OCI-M1 (cell line): ENCODE data around the gene BUD13.
A peak's percentile ranks its signal among the peaks of the same experiment; 100 is the strongest.

Experiments
- DNase-seq: peaks from one replicate; lab custom pipeline; 2025; lab: John Stamatoyannopoulos, UW

The BUD13 gene

DNA sequence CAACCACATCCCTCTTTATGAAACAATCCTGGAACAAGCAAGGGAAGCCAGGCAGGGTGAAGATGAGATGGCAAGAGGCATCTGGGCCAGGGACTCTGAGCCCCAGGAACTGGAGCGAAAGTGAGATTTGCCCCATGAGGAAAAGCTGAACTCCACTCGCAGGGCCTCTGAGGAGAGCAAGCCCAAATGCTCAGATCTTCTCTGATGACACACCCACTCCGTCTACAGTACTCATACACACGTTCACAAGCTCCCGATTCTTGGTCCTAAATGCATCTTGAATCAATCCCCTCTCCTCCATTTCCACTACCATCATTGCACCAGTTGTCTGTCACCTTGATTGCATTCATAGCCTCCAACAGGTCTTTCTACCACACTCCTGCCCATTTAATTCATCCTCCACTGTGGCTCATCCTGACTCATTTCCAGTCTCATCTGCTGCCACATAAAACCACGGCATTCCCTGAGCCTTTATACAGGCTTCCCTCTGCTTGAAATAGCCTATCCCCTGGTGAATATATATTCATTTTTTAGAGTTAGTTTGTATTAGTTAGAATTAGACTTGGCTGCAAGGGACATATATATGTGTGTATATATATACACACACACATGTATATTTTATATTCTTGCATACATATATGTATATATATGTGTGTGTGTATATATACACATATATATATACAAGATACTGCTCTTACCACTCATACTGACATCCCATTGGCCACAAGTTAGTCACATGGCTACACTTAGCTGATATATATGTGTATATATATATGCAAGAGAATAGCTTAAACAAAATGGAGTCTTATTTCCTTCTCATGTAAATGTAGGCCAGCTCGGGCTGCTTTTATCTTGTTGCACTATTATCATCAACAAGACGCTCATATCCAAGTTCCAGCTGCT lies 20.3 kb upstream of the BUD13 start:
- DNase-seq = no peak

DNA sequence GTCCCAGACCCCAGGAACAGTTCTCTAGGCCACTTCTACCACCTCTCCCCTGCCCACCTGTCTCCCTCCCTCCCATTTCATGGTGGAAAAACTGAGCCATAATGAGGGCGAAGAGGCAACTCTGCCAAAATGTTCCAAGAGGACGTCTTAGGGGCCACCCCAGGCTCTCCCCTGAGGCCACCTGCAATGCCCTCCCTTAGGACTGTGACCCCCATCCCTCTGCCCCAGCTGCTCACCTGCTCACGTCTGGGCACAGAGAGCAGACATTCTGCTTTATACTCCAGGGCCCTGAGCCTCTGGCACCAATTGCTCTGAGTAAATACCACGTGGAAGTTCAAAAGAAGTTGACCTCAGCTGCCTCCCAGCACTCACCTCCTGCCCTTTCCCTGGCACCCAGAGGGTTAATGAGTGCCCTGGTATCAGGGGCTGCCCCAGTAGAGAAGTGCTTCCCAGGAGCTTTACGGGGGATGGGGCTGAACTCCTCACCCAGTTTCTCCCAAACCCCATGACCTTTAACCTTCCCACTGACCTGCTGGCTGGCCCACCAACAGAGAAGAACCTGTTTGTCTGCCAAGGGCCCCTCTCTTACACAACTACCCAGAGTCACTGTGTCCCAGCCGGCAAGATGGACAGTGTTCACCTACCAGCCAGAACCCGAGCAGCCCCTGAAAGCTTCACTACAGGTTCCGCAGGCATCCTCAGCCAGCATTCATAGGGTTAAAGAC lies 19.5 kb upstream of the BUD13 start:
- DNase-seq = no peak

DNA sequence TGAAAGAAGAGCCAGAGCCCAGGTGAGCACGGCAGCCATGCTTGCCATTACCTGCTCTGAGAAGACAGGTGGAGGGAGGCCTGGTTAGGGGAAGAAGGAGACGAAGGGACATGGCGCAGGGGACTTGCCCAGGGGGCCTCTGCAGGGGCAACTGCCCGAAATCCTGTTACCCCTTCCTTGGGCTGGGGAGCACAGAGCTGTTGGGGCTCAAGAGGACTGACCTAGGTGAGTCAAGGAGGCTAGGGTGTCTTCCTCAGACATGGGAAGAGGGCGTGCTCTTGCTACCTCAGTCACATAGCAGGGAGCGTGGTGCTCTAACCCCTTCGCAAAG lies 19.0 kb upstream of the BUD13 start, which contains the start of gene APOA5:
APOA5 (minus strand) TSS at position 67 of the 331 bp plus-strand sequence; CDS start at position 48, 19 bp downstream.
- DNase-seq = no peak

DNA sequence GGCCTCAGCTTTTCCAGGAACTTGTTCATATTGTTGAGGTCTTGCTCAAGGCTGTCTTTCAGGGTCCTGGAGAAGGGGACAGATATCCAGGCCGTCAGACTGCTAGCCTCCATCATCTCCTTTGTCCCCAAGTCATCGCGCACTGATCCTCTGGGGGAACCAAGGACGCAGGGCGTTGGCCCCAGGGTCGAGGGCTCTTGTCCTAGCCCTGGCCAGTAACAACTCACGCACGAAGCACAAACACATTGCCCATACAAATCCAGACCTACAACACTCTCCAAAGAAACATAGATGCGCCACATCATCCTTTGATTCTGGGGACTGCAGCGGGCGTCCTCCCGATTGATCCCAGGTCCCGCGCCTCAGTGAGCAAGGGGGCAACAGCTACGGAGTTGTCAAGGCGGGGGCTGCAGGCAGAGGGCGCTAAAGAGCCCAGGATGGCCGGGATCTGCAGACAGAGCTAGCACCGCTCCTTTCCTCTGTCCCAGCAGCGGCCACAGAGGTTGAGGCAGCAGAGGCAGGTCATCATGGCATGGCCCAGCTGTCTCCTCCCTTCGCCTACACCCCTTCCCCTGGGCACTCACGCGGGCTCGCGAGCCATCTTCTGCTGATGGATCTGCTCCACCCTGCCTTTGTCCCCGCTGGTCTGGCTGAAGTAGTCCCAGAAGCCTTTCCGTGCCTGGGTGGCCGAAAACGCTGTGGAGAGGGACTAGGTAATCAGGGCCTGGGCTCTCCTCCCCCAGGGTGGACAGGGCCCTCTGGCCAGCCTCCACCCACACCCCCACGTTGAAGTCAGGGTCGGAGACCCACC lies 18.4 kb upstream of the BUD13 start:
- peak; percentile 91 for DNase-seq

DNA sequence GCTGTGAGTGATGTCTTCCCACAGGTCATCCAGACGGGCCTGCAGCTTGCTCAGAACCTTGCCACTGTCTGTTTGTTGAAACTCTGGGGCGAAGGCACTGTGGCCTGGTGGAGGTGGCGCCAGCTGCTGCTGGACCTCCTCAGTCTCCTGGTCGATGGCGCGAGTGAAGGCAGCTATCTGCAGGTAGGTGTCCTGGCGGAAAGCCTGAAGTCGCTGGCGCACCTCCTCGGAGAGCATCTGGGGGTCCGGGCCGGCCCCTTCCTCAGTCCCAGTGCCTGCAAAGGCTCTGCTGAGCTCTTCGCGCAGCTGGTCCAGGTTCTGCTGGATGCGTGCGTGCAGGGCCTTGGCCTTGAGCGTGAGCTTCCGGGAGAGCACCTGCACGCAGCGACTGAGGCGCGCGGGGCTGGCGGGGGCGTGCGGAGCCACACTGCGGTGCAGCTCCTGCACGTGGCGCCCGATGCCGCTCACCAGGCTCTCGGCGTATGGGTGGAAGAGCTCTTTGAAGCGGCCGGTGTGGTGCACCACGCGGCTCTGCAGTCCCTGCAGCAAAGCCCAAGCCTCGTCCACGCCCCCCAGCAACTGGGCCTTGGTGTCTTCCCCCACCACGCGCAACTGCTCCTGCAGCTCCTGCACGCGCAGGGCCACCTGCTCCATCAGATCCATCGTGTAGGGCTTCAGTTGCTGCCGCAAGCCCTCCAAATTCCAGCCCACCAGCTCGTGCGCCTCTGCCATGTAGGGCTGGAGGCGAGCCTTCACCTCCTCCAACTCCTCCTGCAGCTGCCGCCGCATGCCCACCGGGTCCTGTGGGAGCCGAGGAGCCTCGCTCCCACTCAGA lies 17.6 kb upstream of the BUD13 start:
- DNase-seq = no peak

DNA sequence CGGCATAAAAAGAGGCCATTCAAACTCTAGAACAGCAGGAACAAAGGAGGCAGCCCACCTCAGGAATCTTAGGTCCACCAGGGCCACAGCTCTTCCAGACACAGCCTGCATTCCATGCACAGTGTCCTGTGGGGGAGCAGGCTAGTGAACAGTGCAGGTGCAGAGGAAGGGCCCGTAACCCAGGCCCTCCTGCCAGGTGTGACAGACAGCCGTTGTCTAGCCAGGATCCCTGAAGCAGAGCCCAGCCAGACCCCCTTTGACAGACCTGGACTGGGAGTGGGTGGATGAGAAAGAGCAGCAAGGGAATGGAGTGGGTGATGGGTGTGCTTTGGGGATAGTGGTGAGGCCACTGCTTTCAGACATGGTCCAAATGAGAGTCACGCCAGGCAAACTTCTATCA lies 16.2 kb upstream of the BUD13 start:
- no peak for DNase-seq

DNA sequence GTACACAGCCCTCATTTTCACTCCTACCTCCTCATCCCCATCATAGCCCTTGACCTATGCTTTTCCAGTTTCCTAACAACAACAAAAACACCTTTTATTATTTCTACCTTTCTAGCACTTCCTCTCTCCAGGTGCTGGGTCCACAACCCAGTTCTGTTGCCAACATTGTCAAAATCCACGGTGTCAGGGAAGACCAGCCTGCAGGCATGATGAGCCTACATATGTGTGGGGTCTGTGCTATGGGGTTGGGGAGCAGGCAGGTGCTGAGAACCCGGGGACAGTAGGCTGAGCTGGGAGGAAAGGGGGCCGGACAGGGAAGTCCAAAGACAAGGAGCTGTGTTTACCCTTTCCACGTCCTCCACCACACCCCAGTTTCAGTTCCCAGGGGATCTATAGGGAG lies 15.7 kb upstream of the BUD13 start:
- DNase-seq = no peak

DNA sequence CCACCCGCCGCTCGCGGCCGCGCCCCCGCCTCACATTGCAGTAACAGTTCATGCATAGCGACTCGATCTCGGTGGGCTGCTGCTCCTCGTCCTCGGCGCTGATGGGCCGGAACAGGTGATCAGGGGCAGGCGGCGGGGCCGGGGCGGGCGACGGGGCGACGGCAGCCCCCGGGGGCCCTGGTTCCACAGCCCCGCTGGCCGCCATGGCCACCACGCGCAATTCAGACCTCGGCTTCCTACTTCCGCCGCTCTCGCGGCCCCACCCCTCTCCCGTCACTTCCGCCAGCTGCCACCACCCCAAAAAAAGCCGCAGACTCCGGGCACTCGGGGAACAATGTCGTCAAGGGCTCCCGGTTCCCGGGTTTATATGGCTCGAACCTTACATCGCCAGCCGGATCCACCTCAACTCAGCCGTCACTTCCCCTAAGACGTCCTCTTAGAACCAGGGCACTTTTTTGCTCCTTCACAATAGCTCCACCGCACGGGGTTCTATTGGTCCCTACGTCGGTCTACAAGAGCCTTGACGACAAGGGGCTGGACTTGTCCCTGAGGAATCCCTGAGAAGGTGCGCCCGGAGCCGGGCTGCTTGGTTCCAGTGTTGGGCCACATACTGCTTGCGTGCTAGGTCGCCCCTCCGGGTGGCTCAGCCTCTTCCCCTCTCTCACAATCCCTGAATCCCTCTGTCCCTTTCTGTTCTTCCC lies 15.1 kb upstream of the BUD13 start, which contains the start of gene ZPR1:
ZPR1 (minus strand) TSS at position 238 of the 701 bp plus-strand sequence; CDS start at position 205, 33 bp downstream.
- peak; percentile 83 for DNase-seq

DNA sequence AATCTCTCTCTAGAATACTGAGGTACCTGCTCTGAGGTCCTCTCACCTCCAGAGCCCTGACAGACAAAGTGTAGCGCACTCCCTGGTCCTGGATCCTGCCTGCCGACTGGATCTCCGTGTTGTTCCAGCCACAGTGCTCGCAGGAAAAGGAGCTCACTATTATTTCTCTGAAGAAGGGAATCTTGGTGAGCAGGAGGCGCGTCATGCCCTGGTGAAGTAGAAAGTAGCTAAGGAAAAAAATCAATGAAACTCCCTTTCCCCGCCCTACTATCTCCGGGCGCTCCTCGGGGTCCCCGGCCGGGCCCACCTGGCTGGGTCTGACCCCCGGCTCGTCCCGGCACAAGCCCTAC lies 14.6 kb upstream of the BUD13 start:
- no peak for DNase-seq

DNA sequence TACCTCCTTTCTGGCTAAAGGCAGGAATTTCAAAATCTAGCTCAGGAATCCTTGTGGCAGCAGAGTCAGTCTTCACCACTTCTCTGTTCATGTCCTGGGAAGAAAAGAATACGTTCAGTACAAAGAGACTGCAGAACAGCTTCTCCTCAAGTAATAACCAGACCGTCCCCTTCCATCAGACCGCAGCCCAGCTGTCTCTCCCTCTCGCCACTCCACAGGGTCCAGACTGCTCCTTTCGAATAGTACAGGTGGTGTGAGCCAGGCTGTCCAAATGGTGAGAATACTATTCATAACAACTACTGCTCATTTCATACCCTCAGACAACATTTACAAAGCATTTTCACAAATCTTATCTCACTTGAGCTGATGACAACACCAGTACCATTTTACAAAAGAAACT lies 14.2 kb upstream of the BUD13 start:
- no peak for DNase-seq

DNA sequence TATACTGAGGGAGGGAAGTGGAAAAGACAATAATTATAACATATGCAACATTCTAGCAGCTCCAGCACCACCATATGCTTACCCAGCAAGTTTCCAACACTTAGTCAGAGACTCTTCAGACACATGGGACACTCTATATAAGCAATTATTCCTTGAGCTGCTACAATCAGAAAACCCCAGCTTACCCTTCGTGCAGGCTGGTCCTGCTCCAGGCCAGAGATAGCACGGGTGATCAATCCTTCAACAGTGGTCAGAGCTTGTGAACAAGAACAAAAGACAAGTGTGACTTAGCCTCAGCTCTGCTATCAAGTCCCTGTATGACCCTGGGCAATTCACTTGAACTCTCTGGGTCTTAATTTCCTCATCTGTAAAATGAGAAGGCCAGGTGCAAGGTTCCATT lies 13.5 kb upstream of the BUD13 start:
- no peak for DNase-seq

DNA sequence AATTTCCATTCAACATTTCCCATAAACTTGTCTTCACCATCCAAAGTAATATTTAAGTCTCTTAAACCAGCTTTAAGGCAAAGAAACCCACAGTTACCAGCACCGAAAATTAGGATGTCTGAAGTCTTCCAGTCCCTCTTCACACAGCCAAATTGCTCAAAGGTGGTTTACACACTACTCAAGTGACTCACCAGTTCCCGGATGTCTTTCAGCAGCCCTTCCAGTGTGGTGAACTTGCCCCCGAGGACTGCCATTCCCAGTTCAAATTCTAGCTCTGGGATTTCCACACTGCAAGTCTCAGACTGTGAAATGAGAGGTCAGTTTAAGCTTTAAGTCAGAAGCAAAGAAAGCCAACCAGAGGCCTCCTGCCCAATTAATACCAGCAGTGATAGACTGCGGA lies 9.9 kb upstream of the BUD13 start:
- DNase-seq = no peak

DNA sequence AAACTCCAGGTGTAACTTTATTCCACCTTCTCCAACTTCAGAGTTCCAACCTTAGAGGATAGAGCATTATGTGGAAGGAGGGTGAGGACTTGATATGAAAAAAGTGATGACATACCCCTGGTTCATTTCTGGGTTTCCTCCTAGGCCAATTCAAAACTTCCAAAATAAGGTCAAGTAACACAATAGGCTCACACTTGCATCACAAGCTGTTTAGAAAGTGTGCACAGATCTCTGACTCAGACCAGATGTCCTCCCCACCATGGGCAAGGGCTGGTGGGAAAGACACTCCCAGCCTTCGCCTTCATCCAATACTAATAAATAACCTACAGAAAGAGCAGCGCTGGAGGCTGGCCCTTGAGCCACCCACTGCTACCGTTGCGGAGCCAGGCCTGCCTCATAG lies 5.8 kb upstream of the BUD13 start:
- no peak for DNase-seq

DNA sequence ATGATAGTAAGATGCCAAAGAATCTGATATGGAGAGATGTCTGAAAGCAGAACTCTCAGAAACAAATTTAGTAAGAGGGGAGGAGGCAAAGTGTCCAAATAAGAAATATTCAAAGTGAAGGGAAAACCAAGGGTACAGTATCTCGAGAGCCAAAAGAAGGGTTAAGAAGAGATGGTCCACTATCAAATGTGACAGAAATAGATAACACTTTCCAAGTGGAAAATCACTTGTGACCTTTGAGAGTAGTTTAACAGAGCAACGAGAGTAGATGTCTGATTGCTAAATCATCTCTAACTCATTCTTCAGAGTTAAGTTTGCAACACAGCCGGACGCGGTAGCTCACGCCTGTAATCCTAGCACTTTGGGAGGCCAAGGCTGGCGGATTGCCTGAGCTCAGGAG lies 4.3 kb upstream of the BUD13 start:
- DNase-seq = peak; percentile 85

DNA sequence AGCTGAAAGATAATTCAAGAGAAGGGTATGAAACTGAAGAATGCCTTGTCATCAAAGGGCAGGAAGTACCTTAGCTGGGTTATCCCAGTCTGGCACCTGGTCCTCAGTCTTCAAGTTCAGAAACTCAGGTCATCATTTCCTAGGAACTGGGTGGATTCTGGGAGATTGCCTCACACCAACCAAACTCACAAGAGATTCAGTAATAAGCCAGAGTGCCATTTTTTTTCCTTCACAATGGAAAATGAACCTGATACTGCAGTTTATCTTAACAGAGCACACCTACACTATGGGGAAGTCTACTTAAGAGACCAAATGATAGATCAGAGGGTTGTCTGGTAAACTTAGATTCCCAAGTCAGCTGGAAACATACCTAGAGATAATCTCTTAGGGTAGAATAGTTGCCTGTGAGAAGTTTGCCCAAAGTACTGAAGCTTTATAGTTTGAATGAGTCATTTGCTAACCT lies 3.8 kb upstream of the BUD13 start:
- DNase-seq = peak; percentile 81

DNA sequence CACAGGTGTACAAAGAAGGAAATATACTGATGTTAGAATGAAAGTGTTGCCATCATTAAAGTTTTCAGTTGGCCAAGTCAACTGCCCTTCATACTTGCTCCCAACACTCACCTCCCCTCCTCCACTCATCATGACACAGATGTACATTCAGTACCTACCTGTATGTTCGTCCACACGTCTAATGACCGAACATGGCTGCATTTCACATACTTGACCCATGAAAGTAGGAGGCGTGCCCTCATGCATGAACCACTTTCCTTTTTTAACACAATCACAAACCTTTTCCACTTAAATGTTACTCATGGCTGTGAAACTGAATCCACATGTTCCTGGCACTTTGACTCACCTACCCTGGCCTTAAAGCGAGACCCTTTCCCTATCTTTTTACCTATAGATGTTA lies 3.2 kb upstream of the BUD13 start:
- no peak for DNase-seq

DNA sequence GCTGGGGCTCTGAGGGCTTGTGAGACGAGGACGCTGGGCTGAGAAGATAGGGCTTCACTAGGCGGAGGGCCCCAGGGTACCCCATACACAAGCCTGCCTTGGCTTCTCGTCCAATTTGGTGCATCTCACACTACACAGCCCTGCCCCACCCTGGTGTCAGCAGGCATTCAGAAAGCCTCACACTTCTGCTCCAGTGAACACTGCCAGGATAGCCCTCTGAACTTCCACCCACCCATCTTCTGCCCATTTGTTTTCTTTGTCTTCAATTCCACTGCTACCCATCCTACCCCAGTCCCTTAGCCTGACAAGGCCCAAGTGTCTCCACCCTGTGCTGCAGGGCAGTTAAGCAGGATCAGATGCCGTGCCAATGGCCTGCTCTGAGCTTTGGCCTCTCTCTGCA lies 1.9 kb upstream of the BUD13 start:
- DNase-seq = no peak

DNA sequence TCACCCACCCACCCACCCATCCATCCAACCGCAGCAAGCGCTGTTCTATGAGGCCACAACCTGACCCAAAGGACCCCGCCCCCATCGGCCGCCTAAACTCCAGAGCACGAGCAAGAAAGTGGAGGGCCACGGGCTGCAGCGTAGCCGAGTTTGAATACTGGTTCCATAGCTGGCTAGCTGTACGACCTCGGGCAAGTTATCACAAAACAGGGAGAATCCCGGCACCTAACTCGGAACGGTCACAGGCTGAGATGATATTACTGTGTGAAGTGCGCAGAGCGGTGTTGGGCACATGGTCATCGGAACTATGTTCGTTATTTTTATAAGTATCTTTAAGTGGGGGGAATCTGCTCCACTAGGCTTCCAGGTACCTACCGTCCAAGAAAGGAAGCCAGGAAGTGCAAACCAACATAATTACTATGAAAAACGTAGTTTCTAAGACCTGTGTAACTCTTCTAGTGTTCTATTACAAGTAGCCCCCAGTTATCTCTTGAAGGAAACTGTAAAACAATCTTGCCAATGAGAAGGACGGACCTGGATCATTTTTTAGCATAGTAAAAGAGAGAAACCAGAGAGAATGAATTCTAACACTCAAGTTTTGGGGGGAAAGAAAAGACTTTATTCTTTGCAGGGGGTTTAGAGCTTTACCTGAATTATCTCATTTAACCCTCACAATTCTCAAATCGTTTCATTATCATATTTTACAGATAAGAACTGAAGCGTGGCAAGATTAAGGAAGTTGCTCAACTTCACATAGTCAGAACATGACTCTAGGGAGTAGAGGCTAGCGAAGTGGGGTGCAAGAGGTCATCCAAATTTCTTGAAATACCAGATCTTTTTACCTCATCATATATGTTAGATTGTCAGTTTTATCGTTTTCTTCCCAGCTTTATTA lies 663 bp upstream of the BUD13 start:
- DNase-seq = peak; percentile 95

DNA sequence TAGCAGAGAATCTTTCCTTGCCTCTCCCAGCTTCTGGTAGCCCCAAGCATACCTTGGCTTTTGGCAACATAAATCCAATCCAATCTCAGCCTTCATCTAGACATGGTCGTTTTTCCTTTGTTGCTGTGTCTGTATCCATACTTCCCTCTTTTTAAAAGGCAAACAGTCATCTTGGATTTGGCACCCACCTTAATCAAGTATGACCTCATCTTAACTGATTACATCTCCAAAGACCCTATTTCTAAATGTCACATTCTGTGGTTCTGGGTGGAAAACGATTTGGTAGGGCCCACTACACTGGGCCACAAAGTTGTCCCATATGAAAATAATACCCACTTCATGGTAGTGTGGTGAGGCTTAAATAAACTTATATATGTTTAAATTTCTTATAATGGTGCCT lies 852 bp downstream of the BUD13 start:
- peak; percentile 58 for DNase-seq

DNA sequence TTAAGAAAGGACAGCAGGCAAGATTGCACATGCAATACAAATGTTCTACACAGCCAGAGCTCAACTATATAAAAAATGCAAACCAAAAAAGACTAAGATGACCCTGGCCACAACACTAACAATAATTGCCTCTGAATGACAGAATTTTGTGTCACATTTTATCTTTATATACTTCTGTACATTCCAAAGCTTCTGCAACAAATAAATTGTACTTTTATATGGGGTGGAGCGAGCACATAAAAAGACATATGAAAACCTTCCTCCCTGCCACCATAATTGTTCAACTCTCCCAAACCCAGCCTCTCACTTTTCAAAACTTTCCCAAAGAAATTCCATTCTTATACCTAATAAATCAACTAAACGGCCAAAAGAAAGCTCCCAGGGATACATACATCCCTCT lies 10.7 kb downstream of the BUD13 start:
- no peak for DNase-seq
